RWPE2 (cell line): ENCODE results near the gene AK9.

Experiments
- ATAC-seq: fragments of 200-7000 bp; cut with Tn5 transposase; 3 replicates; pipeline ENCODE4 v1.9.1; 2021; ENCODE audit warnings: low read depth
- DNase-seq: peaks from one replicate; pipeline ENCODE4 v3.0.0-alpha.2; 2020; ENCODE audit warnings: low spot score
- H3K27ac ChIP-seq: fragments of 450-650 bp; 2 replicates; pipeline ENCODE4 v1.5.1; 2017; ENCODE audit warnings: mild to moderate bottlenecking; ENCODE audit not compliant: poor library complexity, severe bottlenecking
- H3K27me3 ChIP-seq: fragments of 250-450 bp; sonication (Bioruptor Pico); 2 replicates; pipeline ENCODE4 v1.5.1; 2021; ENCODE audit warnings: mild to moderate bottlenecking, moderate library complexity; ENCODE audit not compliant: insufficient read depth, poor library complexity, severe bottlenecking
- H3K36me3 ChIP-seq: fragments of 250-450 bp; sonication (Bioruptor Pico); 2 replicates; pipeline ENCODE4 v1.5.1; 2020; ENCODE audit warnings: low read depth, mild to moderate bottlenecking, moderate library complexity
- H3K4me1 ChIP-seq: fragments of 250-450 bp; sonication (Bioruptor Pico); 2 replicates; pipeline ENCODE4 v1.5.1; 2021; ENCODE audit warnings: mild to moderate bottlenecking, moderate library complexity; ENCODE audit not compliant: insufficient read depth, poor library complexity, severe bottlenecking
- H3K4me3 ChIP-seq: fragments of 250-450 bp; sonication (Bioruptor Pico); 2 replicates; pipeline ENCODE4 v1.5.1; 2021; ENCODE audit warnings: mild to moderate bottlenecking, moderate library complexity; ENCODE audit not compliant: severe bottlenecking
- H3K9me3 ChIP-seq: fragments of 250-450 bp; sonication (Bioruptor Pico); 2 replicates; pipeline ENCODE4 v1.5.1; 2021; ENCODE audit warnings: mild to moderate bottlenecking, moderate library complexity; ENCODE audit not compliant: severe bottlenecking
- CTCF ChIP-seq: fragments of 450-650 bp; IDR thresholded peaks from one replicate; pipeline ENCODE4 v1.5.1; 2017; ENCODE audit warnings: mild to moderate bottlenecking, moderate library complexity; ENCODE audit not compliant: poor library complexity, severe bottlenecking

The AK9 gene

GRCh38 chr6:109447087-109447486, 243.9 kb downstream of the AK9 start:
- ATAC-seq (no peak), DNase-seq (no peak)
- Histone ChIP-seq H3K4me3 (no peak overlapping the region), H3K9me3 (no peaks in the 10 kb centered on the region), H3K4me1 (no peaks in the 10 kb centered on the region), H3K36me3 (peaks cover 23% of the 10 kb centered on the region), H3K27ac (no peak overlapping the region), H3K27me3 (no peaks in the 10 kb centered on the region)
- no peak for TF ChIP-seq CTCF

- DNase-seq: no peak
- no peak for ATAC-seq
- Histone ChIP-seq H3K9me3 (no peaks in the 10 kb centered on the region), H3K27me3 (no peaks in the 10 kb centered on the region), H3K4me1 (no peaks in the 10 kb centered on the region), H3K27ac (no peak overlapping the region), H3K36me3 (peaks cover 22% of the 10 kb centered on the region), H3K4me3 (no peak overlapping the region)
- no peak for TF ChIP-seq CTCF
Measured at GRCh38 chr6:109446541-109446940, 244.5 kb downstream of the AK9 start.

GRCh38 chr6:109446072-109446471, 244.9 kb downstream of the AK9 start:
- TF ChIP-seq CTCF: no peak
- ATAC-seq: no peak
- peaks cover 22% of the 10 kb centered on the region for H3K36me3 ChIP-seq

GRCh38 chr6:109445382-109445781, 245.6 kb downstream of the AK9 start:
- no peak for ATAC-seq
- no peaks in the 10 kb centered on the region for H3K27me3 ChIP-seq
- no peak for TF ChIP-seq CTCF
- no peak overlapping the region for H3K27ac ChIP-seq
- no peaks in the 10 kb centered on the region for H3K9me3 ChIP-seq
- no peaks in the 10 kb centered on the region for H3K4me1 ChIP-seq
- H3K36me3 ChIP-seq: peaks cover 22% of the 10 kb centered on the region
- no peak for DNase-seq
- no peak overlapping the region for H3K4me3 ChIP-seq

More at GRCh38 chr6:109446072-109446471, 244.9 kb downstream of the AK9 start:
- Histone ChIP-seq H3K9me3 (no peaks in the 10 kb centered on the region), H3K27me3 (no peaks in the 10 kb centered on the region), H3K27ac (no peak overlapping the region), H3K4me3 (no peak overlapping the region), H3K4me1 (no peaks in the 10 kb centered on the region)
- DNase-seq: no peak

GRCh38 chr6:109443425-109443950, 247.5 kb downstream of the AK9 start:
- DNase-seq (no peak), ATAC-seq (no peak)
- Histone ChIP-seq H3K27me3 (no peaks in the 10 kb centered on the region), H3K4me3 (no peak overlapping the region), H3K27ac (no peak overlapping the region), H3K36me3 (peaks cover 22% of the 10 kb centered on the region), H3K9me3 (no peaks in the 10 kb centered on the region), H3K4me1 (peaks cover 9% of the 10 kb centered on the region)
- TF ChIP-seq CTCF: no peak
